Stimulated activated naive B cell treated with anti-CD40 and anti-IgM and Interleukin-4, amounts not matched to agents 10 μg/mL and 1 μg/mL and 100 μg/mL, for 72 hours (primary cell): ENCODE measurements around the gene KDM4D.
"Not testable (repeated sequence)": the region's sequence is repeated elsewhere in the genome, so short reads cannot be mapped to it uniquely, and the experiment has no call there.

Source experiments
- ATAC-seq, 2 donors: fragments of 150-1000 bp; cut with Tn5 transposase; replicated peaks; 2 replicates each; pipeline ENCODE4 v1.10.0; 2021; ENCODE audit warnings: moderate library complexity in 1 of 2
- DNase-seq: peaks from one replicate; pipeline ENCODE4 v3.0.0; 2021
- H3K27ac Mint-ChIP-seq: one replicate; pipeline ENCODE4 v1.8.0; 2022; ENCODE audit warnings: mild to moderate bottlenecking, mixed read lengths
- H3K27me3 Mint-ChIP-seq, 2 donors: one replicate each; pipeline ENCODE4 v1.8.0; 2022; ENCODE audit warnings: mixed read lengths in 2 of 2
- H3K36me3 Mint-ChIP-seq, 2 donors: one replicate each; pipeline ENCODE4 v1.8.0; 2022; ENCODE audit warnings: mixed read lengths in 2 of 2, mild to moderate bottlenecking in 1 of 2
- H3K4me1 Mint-ChIP-seq, 2 donors: one replicate each; pipeline ENCODE4 v1.8.0; 2022; ENCODE audit warnings: mixed read lengths in 2 of 2, mild to moderate bottlenecking in 1 of 2
- H3K4me3 Mint-ChIP-seq, 2 donors: one replicate each; pipeline ENCODE4 v1.8.0; 2022; ENCODE audit warnings: mild to moderate bottlenecking in 2 of 2, mixed read lengths in 2 of 2, moderate library complexity in 1 of 2
- H3K9me3 Mint-ChIP-seq, 2 donors: one replicate each; pipeline ENCODE4 v1.8.0; 2022; ENCODE audit warnings: mixed read lengths in 2 of 2, mild to moderate bottlenecking in 1 of 2

The KDM4D gene

DNA sequence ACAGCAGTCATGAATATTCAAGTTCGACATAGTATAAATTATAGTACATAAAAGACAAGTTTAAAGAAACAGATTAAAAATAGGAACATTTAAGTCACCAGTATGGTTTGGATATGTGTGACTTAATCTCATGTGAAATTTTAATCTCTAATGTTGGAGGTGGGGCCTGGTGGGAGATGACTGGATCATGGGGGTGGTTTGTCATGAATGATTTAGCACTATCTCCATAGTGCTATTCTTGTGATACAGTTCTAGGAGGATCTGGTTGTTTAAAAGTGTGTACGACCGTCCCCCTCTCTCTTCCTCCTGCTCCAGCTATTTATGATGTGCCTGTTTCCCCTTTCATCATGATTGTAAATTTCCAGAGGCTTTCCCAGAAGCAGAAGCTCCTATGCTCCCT, 54.8 kb downstream of the KDM4D start:
- H3K4me1 Mint-ChIP-seq, result no peaks in the 10 kb centered on the region
- no peaks in the 10 kb centered on the region for H3K36me3 Mint-ChIP-seq
- no peak for DNase-seq
- no peak overlapping the region for H3K4me3 Mint-ChIP-seq
- H3K9me3 Mint-ChIP-seq, result no peaks in the 10 kb centered on the region
- no peak overlapping the region for H3K27ac Mint-ChIP-seq
- H3K27me3 Mint-ChIP-seq, result peaks cover 9 to 13% of the 10 kb centered on the region in 2 donors
- no peak for ATAC-seq

DNA sequence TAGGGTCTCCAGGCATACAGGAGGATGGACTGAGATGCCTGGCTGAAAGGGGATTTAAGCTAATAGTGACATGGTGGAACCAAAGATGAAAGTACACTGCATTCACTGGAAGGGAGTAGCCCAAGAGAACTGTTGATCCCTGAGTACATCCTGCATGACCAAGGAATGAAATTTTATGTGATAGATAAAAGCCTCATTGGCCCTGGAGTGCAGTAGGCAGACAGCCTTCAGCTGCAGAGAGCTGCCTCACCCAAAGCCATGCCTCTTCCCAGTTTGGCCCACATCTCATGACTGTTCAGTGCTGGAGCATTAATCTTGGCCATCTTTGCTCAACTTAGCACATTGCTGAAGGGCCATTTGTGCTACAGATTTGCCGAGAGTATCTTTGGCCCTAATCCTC, 59.5 kb downstream of the KDM4D start:
- H3K9me3 Mint-ChIP-seq, result no peaks in the 10 kb centered on the region
- no peak overlapping the region for H3K4me3 Mint-ChIP-seq
- H3K4me1 Mint-ChIP-seq, result peaks cover 0 to 1% of the 10 kb centered on the region in 2 donors
- H3K36me3 Mint-ChIP-seq, result no peaks in the 10 kb centered on the region
- ATAC-seq (no peak), DNase-seq (no peak)
- H3K27me3 Mint-ChIP-seq, result peaks cover 17 to 26% of the 10 kb centered on the region in 2 donors
- H3K27ac Mint-ChIP-seq, result no peak overlapping the region

DNA sequence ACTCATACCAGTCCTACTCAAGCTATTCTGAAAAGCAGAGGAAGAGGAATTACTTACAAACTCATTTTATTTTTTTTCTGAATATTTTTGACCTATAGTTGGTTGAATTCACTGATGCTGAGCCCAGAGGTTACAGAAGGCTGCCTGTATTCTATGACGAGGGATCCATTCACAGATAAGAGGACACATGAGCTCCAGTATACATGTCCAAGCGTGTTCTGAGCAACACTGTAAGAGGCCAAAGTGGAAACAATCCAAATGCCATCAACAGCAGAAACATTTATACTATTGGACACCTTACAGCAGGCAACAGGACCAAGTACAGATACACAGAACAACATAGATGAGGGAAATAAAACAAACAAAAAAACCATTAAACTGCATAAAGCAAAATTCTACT, 61.8 kb downstream of the KDM4D start:
- no peak overlapping the region for H3K4me3 Mint-ChIP-seq
- peaks cover 0 to 3% of the 10 kb centered on the region in 2 donors for H3K4me1 Mint-ChIP-seq
- DNase-seq (no peak), ATAC-seq (no peak)
- H3K9me3 Mint-ChIP-seq, result peaks cover 0 to 2% of the 10 kb centered on the region in 2 donors
- H3K36me3 Mint-ChIP-seq, result no peaks in the 10 kb centered on the region
- H3K27ac Mint-ChIP-seq, result no peak overlapping the region
- H3K27me3 Mint-ChIP-seq, result peaks cover 26 to 36% of the 10 kb centered on the region in 2 donors

DNA sequence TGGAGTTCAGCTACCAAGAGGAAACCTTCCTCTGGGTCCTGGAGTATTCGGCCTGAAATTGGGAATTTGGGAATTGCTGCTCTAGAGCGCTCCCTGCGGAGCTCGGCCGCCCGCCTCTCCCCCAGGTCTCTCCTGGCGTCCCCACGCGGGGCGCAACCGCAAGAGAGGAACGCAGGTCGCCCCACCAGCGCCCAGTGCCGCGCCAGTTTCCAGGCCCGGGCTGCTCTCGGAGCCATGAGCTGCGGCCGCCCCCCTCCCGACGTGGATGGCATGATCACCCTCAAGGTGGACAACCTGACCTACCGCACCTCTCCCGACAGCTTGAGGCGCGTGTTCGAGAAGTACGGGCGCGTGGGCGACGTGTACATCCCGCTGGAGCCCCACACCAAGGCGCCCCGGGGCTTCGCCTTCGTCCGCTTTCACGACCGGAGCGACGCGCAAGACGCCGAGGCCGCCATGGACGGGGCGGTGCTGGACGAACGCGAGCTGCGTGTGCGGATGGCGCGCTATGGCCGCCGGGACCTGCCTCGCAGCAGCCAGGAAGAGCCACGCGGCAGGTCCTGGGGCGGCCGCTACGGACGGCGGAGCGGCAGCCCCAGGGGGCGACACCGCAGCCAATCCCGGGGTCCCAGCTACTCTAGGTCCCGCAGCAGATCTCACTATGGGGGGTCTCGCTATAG, 64.0 kb downstream of the KDM4D start:
- H3K4me1 Mint-ChIP-seq, H3K9me3 Mint-ChIP-seq, H3K36me3 Mint-ChIP-seq: not testable (repeated sequence)
- Mint-ChIP-seq H3K27me3 (peaks cover 38% of the 10 kb centered on the region in 2 donors), H3K27ac (peak overlapping the region; percentile 25), H3K4me3 (peak overlapping the region; percentile 50 to 51)
- DNase-seq, result peak; percentile 4
- peak; percentile 63 to 65 for ATAC-seq

DNA sequence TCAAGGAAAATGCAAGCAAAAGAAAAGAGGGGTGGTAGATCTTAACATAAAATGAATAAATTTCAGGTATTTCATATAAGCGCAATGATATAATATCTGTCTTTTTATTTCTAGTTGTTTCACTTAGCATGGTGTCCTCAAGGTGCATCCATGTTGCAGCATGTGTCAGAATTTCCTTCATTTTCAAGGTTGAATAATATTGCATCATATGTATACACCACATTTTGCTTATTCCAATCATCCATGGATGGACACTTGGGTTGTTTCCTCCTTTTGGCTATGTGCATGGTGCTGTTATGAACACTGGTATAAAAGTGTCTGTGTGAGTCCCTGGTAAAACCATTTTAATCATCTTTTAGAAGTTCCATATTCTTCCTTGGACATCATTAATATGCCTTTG, 68.7 kb downstream of the KDM4D start:
- Mint-ChIP-seq H3K27ac (no peak overlapping the region), H3K4me1 (peaks cover 0 to 3% of the 10 kb centered on the region in 2 donors), H3K4me3 (no peak overlapping the region), H3K9me3 (peaks cover 0 to 2% of the 10 kb centered on the region in 2 donors), H3K27me3 (peaks cover 42 to 56% of the 10 kb centered on the region in 2 donors), H3K36me3 (no peaks in the 10 kb centered on the region)
- DNase-seq (no peak), ATAC-seq (no peak)

DNA sequence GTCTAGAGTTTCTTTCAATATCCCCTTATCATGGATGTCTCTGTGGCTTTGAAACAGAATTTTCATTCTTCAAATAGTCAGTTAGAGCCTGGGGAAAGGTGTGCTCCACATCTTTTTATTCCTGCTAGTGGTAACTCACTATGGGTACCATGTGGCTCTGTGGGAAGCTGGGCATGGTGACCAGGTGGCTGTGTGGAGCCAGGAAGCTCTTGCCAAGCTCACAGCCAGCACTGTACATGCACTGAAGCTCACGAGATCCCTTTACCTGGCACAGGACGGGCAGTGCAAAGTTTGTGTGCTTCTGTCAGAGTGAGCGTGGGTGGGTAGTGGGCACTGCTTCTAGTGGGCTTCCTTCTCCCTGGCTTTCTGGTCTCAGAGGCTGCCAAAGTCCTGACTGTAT, 69.4 kb downstream of the KDM4D start:
- H3K27ac Mint-ChIP-seq, result no peak overlapping the region
- H3K27me3 Mint-ChIP-seq, result peaks cover 41 to 54% of the 10 kb centered on the region in 2 donors
- ATAC-seq (no peak), DNase-seq (no peak)
- peaks cover 0 to 3% of the 10 kb centered on the region in 2 donors for H3K4me1 Mint-ChIP-seq
- H3K9me3 Mint-ChIP-seq, result peaks cover 0 to 2% of the 10 kb centered on the region in 2 donors
- H3K36me3 Mint-ChIP-seq, result no peaks in the 10 kb centered on the region
- no peak overlapping the region for H3K4me3 Mint-ChIP-seq

DNA sequence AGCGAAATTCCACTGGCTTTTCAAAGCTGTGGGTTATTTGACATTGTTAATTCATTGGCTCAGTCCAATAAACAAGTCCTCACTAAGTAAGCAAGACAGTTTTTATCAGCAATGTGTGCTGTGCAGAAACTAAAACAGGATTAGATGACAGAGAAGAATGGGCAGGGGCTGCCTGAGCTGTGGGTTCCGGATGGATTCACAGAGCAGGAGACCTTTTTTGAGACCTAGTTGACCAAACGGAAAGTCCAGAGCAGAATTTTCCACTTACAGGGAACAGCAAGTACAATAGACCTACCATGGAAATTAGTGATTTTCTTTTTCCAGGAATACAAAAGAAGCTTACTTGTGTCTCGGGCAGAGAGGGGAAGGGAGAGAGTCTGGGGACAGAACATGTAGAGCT, 70.5 kb downstream of the KDM4D start:
- DNase-seq, result no peak
- Mint-ChIP-seq H3K4me1 (no peaks in the 10 kb centered on the region), H3K27me3 (peaks cover 36 to 51% of the 10 kb centered on the region in 2 donors), H3K36me3 (no peaks in the 10 kb centered on the region), H3K4me3 (no peak overlapping the region), H3K27ac (no peak overlapping the region), H3K9me3 (no peaks in the 10 kb centered on the region)
- no peak for ATAC-seq

DNA sequence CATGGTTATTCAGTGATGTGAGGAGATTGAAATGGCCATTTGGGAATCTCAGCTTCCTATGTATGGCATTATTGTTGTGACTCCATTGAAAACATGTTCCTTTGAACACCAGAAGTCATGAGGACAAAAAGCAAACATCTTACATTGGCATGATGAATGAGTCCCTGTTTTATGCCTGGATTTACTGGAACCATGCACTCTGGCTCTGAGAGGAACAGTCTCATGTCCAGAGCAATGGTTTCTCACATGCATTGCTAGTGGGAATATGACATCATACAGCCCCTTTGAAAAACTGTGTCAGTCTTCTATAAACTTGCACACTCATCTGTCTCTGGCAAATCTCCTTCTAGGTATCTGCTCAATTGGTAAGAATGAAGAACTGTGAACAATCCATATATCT, 72.3 kb downstream of the KDM4D start:
- Mint-ChIP-seq H3K27me3 (peaks cover 41 to 47% of the 10 kb centered on the region in 2 donors), H3K4me1 (no peaks in the 10 kb centered on the region), H3K36me3 (no peaks in the 10 kb centered on the region), H3K27ac (no peak overlapping the region), H3K4me3 (no peak overlapping the region), H3K9me3 (no peaks in the 10 kb centered on the region)
- ATAC-seq, result no peak
- no peak for DNase-seq
